K562 treated with DMSO at 1 percent for 48 hours (cell line): Measurements from ENCODE around the gene POLR3H. TPM values are rescaled to one million over a fixed set of nuclear protein-coding genes. Genes with fewer than 3 reads are reported as not detected.

Experiments used
- total RNA-seq: library from RNA; unstranded; fragments of 300-600 nt; gene quantifications from 2 replicates; pipeline ENCODE4 v1.2.3, GENCODE V29; 2022; ENCODE audit warnings: low replicate concordance; ENCODE audit errors: extremely low read depth

The POLR3H gene
- not detected in 2 replicates for total RNA-seq

GRCh38 chr22:41543854-41544670 is at the start of gene POLR3H:
POLR3H (minus strand) TSS chr22:41544470; CDS start chr22:41544101, 369 bp downstream.

GRCh38 chr22:41589391-41590241 is 45.3 kb upstream of the POLR3H start, which contains the start of gene PMM1:
PMM1 (minus strand) TSS chr22:41589840; CDS start chr22:41589805, 35 bp downstream.

Other genes starting within 250 kb of the POLR3H start
- not detected in 2 replicates for gene ZC3H7B, start 242.9 kb downstream of the POLR3H start, total RNA-seq
- gene TEF, start 162.5 kb downstream of the POLR3H start, total RNA-seq, result not detected in 2 replicates
- not detected in 2 replicates for gene TOB2, start 97.7 kb downstream of the POLR3H start, total RNA-seq
- not detected in 2 replicates for gene PHF5A, start 75.8 kb downstream of the POLR3H start, total RNA-seq
- 371 TPM in 1 of 2 replicates, not detected in the other for gene ACO2, start 75.4 kb downstream of the POLR3H start, total RNA-seq
- not detected in 2 replicates for gene CSDC2, start 16.5 kb upstream of the POLR3H start, total RNA-seq
- gene PMM1, start 45.4 kb upstream of the POLR3H start, total RNA-seq, result not detected in 2 replicates
- not detected in 2 replicates for gene DESI1, start 76.6 kb upstream of the POLR3H start, total RNA-seq
- 179 TPM in 1 of 2 replicates, not detected in the other for gene XRCC6, start 76.8 kb upstream of the POLR3H start, total RNA-seq
- not detected in 2 replicates for gene SNU13, start 144.4 kb upstream of the POLR3H start, total RNA-seq
- not detected in 2 replicates for gene MEI1, start 155.0 kb upstream of the POLR3H start, total RNA-seq